ENCODE measurements around the gene TSEN15.

The TSEN15 gene

DNA sequence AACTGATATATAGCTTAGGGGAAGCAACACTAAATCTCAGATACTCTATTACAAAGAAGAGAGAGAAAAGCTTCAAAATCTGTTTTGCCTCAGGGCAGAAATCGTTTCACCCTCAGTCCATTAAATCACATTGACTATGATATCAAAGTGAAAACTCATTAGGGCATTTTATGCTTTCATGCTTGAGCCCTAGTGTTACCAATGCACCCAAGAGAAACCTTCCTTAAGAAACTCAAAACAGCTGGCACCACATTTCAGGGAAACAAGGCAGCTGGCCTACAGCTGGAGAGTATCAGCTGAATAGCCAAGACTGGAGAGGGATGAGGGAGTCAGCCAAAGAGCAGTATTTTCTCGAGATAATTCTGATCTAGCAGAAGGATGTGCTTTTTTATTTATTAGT lies 28.9 kb upstream of the TSEN15 start:
- peaks cover 16 to 19% of the 10 kb centered on the region in 2 donors for H3K27me3 Mint-ChIP-seq
- H3K4me1 Mint-ChIP-seq, result no peaks in the 10 kb centered on the region
- H3K9me3 Mint-ChIP-seq, result no peaks in the 10 kb centered on the region
- H3K36me3 Mint-ChIP-seq, result no peaks in the 10 kb centered on the region
- DNase-seq (no peak), ATAC-seq (replicated peaks) (no peak)
- H3K27ac Mint-ChIP-seq, result no peak overlapping the region
- H3K4me3 Mint-ChIP-seq, result no peak overlapping the region

DNA sequence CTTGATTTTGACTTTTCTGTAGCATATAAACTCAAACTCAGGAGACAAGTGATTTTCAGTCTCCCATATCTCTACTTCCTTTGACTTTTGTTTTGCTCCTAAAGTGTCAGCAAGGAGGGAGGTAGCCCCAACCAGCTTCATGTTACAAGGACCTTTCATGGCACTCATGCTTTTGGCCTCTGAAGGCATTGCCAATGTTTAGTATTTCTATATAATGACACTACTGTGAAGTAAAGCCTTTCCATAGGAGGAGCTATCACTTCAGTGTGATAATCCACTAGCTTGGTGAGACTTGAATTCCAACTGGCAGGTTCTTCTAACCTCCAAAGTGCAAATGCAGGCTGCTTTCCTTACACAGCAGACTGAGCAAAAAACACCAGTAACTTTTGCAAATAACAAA lies 28.4 kb upstream of the TSEN15 start:
- no peak for ATAC-seq (replicated peaks)
- no peak overlapping the region for H3K4me3 Mint-ChIP-seq
- no peak overlapping the region for H3K27ac Mint-ChIP-seq
- H3K4me1 Mint-ChIP-seq, result no peaks in the 10 kb centered on the region
- no peaks in the 10 kb centered on the region for H3K9me3 Mint-ChIP-seq
- DNase-seq, result no peak
- H3K27me3 Mint-ChIP-seq, result peaks cover 16 to 19% of the 10 kb centered on the region in 2 donors
- H3K36me3 Mint-ChIP-seq, result no peaks in the 10 kb centered on the region

DNA sequence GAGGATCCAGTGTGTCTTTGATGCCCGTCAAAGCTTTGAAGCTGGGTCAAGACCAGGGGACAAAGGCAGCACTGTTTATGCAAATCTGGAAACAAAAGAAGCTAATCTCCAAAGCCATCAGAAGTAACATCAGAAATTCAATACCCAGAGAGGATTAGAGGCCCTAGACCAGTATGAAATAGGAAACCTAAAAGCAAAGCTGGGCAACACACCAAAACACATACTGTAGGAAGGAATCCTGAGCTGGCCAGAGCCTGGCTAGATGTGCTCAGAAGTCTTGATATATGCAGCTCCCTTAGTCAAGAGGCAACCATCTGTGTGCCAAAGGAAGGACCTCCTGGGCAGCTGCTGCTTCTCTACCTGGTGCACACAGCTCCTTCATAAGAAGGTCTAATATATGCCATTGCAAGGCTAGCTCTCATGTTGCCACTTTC lies 26.3 kb upstream of the TSEN15 start:
- DNase-seq (no peak), ATAC-seq (replicated peaks) (no peak)
- Mint-ChIP-seq H3K36me3 (no peaks in the 10 kb centered on the region), H3K27ac (no peak overlapping the region), H3K4me1 (no peaks in the 10 kb centered on the region), H3K9me3 (no peaks in the 10 kb centered on the region), H3K27me3 (peaks cover 19% of the 10 kb centered on the region in 2 donors), H3K4me3 (no peak overlapping the region)

DNA sequence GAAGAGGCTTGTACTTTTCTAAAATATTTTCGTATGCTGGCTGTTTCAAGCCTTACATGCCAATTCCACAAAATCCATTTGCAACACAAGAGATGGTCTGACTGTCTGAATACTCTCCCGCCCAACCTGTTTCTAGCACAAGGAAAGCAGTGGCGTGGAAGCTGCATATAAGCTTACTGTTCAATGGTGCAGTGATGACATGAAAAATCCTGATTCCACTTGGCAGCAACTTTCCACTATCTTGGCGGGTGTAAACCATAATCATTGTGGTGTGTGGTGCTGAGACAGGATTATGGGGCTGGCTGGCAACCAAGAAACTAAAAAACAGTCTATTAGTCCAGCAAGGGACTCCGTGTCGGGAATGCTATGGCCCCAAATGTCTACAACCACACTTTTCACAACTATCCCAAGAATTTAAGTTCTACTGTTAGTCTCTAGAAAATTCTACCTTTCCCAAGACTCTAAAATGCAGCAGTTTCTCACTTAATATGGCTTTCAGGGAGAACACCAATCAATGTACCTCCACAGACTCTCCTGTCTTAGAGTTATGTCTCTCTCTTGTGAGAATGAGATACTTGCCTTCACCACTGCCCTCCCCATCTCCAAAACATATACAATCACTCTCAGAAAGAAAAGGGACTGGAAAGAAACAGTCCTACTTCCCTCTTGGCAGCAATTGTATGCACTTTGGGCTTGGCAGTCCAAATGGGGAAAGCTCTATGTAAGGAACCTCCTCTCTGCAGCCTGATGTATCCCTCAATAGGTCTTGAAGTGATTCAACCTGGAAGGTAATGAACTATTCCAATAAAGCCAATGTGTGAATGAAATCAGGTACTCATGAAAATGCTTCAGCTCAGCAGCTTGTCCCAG lies 23.5 kb upstream of the TSEN15 start:
- DNase-seq (no peak), ATAC-seq (replicated peaks) (no peak)
- no peaks in the 10 kb centered on the region for H3K36me3 Mint-ChIP-seq
- peaks cover 25 to 40% of the 10 kb centered on the region in 2 donors for H3K27me3 Mint-ChIP-seq
- H3K4me1 Mint-ChIP-seq, result no peaks in the 10 kb centered on the region
- H3K27ac Mint-ChIP-seq, result no peak overlapping the region
- H3K9me3 Mint-ChIP-seq, result no peaks in the 10 kb centered on the region
- H3K4me3 Mint-ChIP-seq, result no peak overlapping the region

DNA sequence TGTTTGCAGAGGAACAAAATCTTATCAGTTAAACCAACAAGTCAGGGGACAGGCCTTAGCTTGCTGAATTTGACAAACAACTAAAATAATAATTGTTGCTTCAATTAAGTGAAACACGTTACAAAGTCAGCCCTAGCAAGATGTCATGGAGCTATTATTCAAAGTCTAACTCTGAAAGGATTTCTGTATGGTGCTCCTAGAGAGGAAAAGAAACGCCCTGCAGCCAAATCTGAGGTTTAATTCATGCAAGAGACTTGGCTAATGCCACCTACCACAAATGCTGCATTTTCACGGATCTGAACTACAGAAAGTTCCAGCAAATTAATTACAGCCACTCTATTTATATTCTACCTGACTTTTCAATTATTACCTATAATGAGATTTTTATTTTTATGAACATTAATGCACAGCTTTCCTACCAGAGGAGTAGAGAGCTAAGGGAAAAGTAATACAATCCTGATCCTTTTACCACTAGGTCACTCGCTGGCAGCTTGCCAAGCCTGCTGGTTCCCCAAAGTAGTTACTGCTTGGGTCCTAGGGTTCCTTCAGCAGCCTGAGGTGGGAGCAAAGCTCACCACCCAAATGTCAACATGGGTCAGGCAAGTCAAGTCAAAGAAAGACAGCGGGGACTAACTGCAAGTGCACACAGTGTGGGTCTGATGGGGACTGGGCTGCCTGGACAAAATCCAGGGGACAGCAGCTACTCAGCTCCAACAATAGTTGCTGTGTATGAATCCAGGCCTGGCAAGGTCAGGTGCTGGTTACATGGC lies 22.5 kb upstream of the TSEN15 start:
- no peaks in the 10 kb centered on the region for H3K9me3 Mint-ChIP-seq
- no peaks in the 10 kb centered on the region for H3K36me3 Mint-ChIP-seq
- no peak for DNase-seq
- no peak overlapping the region for H3K4me3 Mint-ChIP-seq
- ATAC-seq (replicated peaks), result no peak
- H3K27me3 Mint-ChIP-seq, result peaks cover 26 to 49% of the 10 kb centered on the region in 2 donors
- H3K4me1 Mint-ChIP-seq, result no peaks in the 10 kb centered on the region
- no peak overlapping the region for H3K27ac Mint-ChIP-seq

DNA sequence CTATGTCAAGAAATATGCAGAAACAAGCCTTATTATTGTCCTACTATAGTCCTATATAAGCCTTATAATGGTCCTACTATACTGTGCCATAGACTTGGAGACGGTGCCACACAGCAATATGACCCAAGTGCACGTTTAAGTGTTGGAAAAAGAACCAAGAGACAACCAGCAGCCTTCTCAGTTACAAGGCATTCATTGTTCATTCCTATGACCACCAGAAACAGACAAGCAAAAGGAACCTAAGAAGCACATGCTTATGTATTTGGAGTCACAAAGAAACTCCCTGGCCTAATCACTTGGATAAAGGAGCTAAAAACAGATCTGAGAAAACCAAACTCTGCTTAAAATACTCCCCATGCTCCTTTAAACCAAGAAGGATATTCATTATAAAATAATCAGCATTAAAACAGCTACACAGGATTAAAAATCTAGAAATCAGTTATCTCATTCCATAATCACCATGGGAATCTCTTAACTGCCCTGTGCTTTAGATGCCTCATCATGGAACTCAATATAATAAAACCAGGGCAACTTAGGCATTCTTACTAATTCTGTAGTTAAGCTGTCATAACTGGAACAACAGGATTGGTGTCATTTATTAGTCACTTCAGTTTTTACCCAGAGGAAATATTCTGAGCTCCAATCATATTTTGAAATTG lies 21.0 kb upstream of the TSEN15 start:
- H3K4me3 Mint-ChIP-seq, result no peak overlapping the region
- no peak overlapping the region for H3K27ac Mint-ChIP-seq
- DNase-seq (no peak), ATAC-seq (replicated peaks) (no peak)
- no peaks in the 10 kb centered on the region for H3K4me1 Mint-ChIP-seq
- no peaks in the 10 kb centered on the region for H3K9me3 Mint-ChIP-seq
- H3K36me3 Mint-ChIP-seq, result no peaks in the 10 kb centered on the region
- peaks cover 24 to 53% of the 10 kb centered on the region in 2 donors for H3K27me3 Mint-ChIP-seq

DNA sequence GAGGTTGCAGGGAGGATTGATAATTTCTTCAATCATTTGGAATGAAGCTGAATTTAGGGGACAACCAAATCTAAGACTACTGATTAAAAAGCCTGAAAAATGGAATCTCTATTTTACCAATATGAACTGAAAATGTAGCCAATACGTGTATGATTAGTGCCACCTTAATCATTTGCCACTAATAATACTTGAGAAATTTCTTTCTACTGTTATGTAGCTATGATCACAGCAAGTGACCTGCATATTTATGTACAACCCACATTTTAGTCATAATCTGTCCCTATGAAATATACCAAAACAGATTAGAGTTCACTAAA lies 20.5 kb upstream of the TSEN15 start:
- DNase-seq (no peak), ATAC-seq (replicated peaks) (no peak)
- Mint-ChIP-seq H3K9me3 (no peaks in the 10 kb centered on the region), H3K4me3 (no peak overlapping the region), H3K27ac (no peak overlapping the region), H3K4me1 (peaks cover under 1 to 4% of the 10 kb centered on the region in 2 donors), H3K27me3 (peaks cover 25 to 53% of the 10 kb centered on the region in 2 donors), H3K36me3 (no peaks in the 10 kb centered on the region)

DNA sequence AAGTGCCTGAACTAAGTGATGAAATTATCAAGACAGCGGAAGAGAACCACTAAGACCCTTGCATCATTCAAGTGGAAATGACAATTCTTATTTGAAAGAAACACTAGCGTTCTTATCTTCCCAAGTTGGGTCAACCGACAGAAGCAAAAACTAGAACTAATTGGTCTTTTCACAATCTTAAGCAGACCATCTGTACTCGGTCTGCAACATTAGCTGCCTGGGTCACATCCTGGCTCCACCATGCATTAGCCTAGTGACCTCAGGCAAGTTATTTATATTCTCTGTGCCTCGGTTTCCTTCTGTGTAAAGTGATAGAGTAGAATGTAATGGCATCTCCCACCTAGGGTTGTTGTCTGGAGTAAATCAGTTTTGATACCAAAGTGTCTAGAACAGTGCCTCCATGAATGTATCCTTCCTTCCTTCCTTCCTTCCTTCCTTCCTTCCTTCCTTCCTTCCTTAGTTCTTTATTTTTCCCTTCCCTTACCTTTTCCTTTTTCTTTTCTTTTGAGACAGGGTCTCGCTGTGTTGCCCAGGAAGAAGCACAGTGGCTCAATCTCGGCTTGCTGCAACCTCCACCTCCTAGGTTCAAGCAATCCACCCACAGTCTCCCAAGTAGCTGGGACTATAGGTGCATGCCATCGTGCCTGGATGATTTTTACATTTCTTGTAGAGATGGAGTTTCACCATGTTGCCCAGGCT lies 20.0 kb upstream of the TSEN15 start:
- Mint-ChIP-seq H3K36me3 (no peaks in the 10 kb centered on the region), H3K4me1 (peaks cover 4 to 9% of the 10 kb centered on the region in 2 donors), H3K27me3 (peaks cover 26 to 53% of the 10 kb centered on the region in 2 donors), H3K27ac (no peak overlapping the region), H3K4me3 (no peak overlapping the region), H3K9me3 (no peaks in the 10 kb centered on the region)
- ATAC-seq (replicated peaks) (no peak), DNase-seq (no peak)

DNA sequence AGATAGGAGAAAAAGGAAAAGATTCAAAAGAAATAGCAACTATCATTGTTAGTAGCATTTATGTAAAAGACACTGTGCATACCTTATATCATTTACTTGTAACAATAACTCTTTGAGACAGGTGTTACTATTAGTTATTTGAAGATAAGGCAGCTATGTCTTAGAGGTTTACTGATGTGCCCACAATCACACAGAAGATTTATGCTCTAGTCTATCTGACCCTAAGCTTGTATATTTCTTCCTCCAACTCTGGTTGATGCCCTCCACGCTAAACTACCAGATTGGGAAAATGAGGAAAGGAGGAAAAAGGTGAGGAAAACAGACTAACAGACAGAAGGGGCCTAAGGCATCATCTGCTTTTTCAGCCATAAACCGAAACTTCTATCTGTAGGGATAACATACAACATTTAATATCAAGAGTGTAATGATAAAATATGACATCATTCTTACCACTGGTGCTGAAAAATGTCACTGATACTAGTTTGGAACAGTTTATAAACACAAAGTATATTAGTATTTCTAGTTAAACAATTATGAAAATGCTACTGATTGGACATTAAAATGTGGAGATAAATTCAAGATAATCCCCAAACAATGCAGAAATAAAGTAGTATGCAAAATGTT lies 19.1 kb upstream of the TSEN15 start:
- Mint-ChIP-seq H3K4me1 (peaks cover 4 to 9% of the 10 kb centered on the region in 2 donors), H3K27me3 (peaks cover 24 to 52% of the 10 kb centered on the region in 2 donors), H3K27ac (no peak overlapping the region), H3K9me3 (no peaks in the 10 kb centered on the region), H3K36me3 (no peaks in the 10 kb centered on the region), H3K4me3 (no peak overlapping the region)
- no peak for ATAC-seq (replicated peaks)
- no peak for DNase-seq

DNA sequence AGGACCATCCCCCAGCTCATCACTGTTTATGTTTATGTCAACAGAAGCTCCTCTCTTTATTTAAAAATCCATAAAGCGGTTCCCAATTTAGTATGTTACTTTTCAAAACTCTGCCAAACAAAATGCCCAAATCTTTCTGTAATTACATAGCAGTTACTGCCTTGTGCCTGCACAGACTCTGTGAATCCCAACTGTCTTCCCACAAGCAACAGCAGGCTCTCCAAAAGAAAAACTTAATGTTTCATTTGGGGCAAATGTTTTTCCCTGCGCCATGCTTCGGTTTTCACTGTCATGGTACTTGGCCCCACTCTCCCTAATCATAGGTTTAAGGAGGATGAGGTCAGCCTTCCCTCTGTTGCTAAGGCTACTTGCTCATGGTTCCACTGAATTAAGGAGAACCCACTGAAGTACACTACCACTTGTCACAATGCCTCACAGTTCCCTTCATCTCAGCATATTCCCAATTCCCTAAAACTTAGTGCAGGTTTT lies 18.6 kb upstream of the TSEN15 start:
- H3K36me3 Mint-ChIP-seq, result peaks cover 0 to 1% of the 10 kb centered on the region in 2 donors
- H3K4me1 Mint-ChIP-seq, result peaks cover 8 to 14% of the 10 kb centered on the region in 2 donors
- H3K4me3 Mint-ChIP-seq, result no peak overlapping the region
- H3K9me3 Mint-ChIP-seq, result no peaks in the 10 kb centered on the region
- peaks cover 29 to 57% of the 10 kb centered on the region in 2 donors for H3K27me3 Mint-ChIP-seq
- DNase-seq, result no peak
- ATAC-seq (replicated peaks), result no peak
- no peak overlapping the region for H3K27ac Mint-ChIP-seq

DNA sequence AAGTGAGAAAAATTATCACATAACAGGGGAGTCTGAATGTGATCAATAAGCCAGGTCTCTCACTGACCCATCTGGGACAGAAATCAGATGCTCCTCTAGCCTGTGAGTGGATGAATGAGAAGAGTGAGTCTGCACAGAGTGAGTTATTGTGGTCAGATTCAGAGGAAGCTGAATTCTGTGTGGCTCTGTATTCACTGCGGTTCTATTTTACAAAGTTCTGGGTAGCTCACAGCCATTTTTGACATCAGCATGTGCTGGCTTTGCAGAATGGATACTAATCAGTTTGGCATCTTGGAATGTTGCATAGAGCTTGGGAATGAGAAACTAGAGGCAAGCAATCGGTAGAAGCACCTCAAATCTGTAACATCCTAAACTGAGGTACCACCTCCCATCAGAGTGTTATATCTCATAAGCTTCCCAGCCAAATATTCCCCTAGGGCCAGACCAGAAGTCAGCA lies 17.8 kb upstream of the TSEN15 start:
- peaks cover 0 to 1% of the 10 kb centered on the region in 2 donors for H3K36me3 Mint-ChIP-seq
- no peaks in the 10 kb centered on the region for H3K9me3 Mint-ChIP-seq
- H3K4me3 Mint-ChIP-seq, result no peak overlapping the region
- ATAC-seq (replicated peaks), result no peak
- no peak overlapping the region for H3K27ac Mint-ChIP-seq
- peaks cover 8 to 16% of the 10 kb centered on the region in 2 donors for H3K4me1 Mint-ChIP-seq
- DNase-seq, result no peak
- H3K27me3 Mint-ChIP-seq, result peaks cover 35 to 65% of the 10 kb centered on the region in 2 donors

DNA sequence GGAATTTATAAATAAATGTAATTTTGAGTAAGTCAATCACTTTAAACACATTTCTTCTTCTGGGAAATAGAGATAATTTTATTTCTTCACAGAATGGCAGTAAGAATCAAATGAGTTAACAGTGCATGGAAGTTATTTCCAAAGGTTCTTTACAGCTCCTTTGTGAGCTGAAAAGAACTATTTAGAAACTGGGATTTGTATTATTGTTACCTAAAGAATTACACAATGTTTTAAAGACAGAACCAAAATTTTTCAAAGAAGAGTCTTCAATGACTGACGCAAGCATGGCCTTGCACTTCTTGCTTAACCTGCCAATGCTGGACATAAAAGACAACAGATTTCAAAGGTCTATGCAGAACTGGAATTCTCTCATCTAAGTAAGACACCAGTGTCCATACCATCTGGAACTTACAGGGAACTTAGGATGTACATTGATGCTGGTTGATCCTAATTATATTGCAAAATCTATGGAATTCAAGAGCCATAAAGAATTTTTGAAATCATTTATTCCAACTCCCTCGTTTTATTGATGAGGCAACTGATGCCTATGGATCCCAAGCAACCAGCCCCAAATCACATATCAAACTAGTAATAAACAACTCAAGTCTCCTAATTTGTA lies 16.7 kb upstream of the TSEN15 start:
- no peaks in the 10 kb centered on the region for H3K9me3 Mint-ChIP-seq
- ATAC-seq (replicated peaks) (no peak), DNase-seq (no peak)
- H3K27me3 Mint-ChIP-seq, result peaks cover 42 to 76% of the 10 kb centered on the region in 2 donors
- H3K4me3 Mint-ChIP-seq, result no peak overlapping the region
- H3K27ac Mint-ChIP-seq, result no peak overlapping the region
- H3K36me3 Mint-ChIP-seq, result peaks cover 1 to 4% of the 10 kb centered on the region in 2 donors
- H3K4me1 Mint-ChIP-seq, result peaks cover 8 to 16% of the 10 kb centered on the region in 2 donors
